Upper lobe of left lung (tissue), 6 donors: ENCODE data around the gene DNAJC4. TPM values are rescaled to one million over a fixed set of nuclear protein-coding genes. Genes with fewer than 3 reads are reported as not detected.
A peak's percentile ranks its signal among the peaks of the same experiment; 100 is the strongest.
"Not testable (repeated sequence)": the region's sequence is repeated elsewhere in the genome, so short reads cannot be mapped to it uniquely, and the experiment has no call there.

Experiments
- ATAC-seq, 2 donors: fragments of 200-7000 bp; cut with Tn5 transposase; one replicate each; pipeline ENCODE4 v1.9.1; 2022; ENCODE audit warnings: mild to moderate bottlenecking in 2 of 2, moderate library complexity in 2 of 2; ENCODE audit not compliant: low FRiP score in 2 of 2
- DNase-seq, 2 donors: peaks; one replicate each; pipeline ENCODE4 v3.0.0-alpha.2; 2019 to 2020
- H3K27ac ChIP-seq, 4 donors: fragments of 200-600 bp; sonication (generic); one replicate each; pipeline ENCODE4 v1.5.1; 2016 to 2019
- H3K27me3 ChIP-seq, 4 donors: fragments of 200-600 bp; sonication (generic); one replicate each; pipeline ENCODE4 v1.5.1; 2017 to 2019
- H3K36me3 ChIP-seq, 4 donors: fragments of 200-600 bp; sonication (generic); one replicate each; pipeline ENCODE4 v1.5.1; 2016 to 2019
- H3K4me1 ChIP-seq, 4 donors: fragments of 200-600 bp; sonication (generic); one replicate each; pipeline ENCODE4 v1.5.1; 2018 to 2019
- H3K4me3 ChIP-seq, 4 donors: fragments of 200-600 bp; sonication (generic); one replicate each; pipeline ENCODE4 v1.5.1; 2017 to 2019; ENCODE audit warnings: mild to moderate bottlenecking in 2 of 4, moderate library complexity in 1 of 4
- H3K9me3 ChIP-seq, 4 donors: fragments of 200-600 bp; sonication (generic); one replicate each; pipeline ENCODE4 v1.5.1; 2018 to 2019
- CTCF ChIP-seq, 6 experiments: fragments of 450-650 bp in 4 of 6; fragments of 200-600 bp in 2 of 6; sonication (generic) in 2 of 6; IDR thresholded peaks; one replicate each; pipeline ENCODE4 v1.5.1; 2016 to 2019; ENCODE audit warnings: antibody characterized with exemption in 6 of 6
- EP300 ChIP-seq, 4 donors: sonication (generic); formaldehyde crosslinking; IDR thresholded peaks; one replicate each; pipeline ENCODE4 v1.5.1; 2017; ENCODE audit warnings: antibody characterized with exemption in 4 of 4, control low read depth in 2 of 4
- POLR2A ChIP-seq, 4 donors: fragments of 450-650 bp; IDR thresholded peaks; one replicate each; pipeline ENCODE4 v1.5.1; 2016 to 2017; ENCODE audit warnings: antibody characterized with exemption in 4 of 4, mild to moderate bottlenecking in 2 of 4
- POLR2AphosphoS5 ChIP-seq, 2 donors: sonication (generic); formaldehyde crosslinking; IDR thresholded peaks; one replicate each; pipeline ENCODE4 v1.5.1; 2017; ENCODE audit warnings: antibody characterized with exemption in 2 of 2
- WGBS, 2 donors: methylation state at CpG; one replicate each; pipeline ENCODE4 v1.1.5; 2017 to 2018; 5-methylcytosine and 5-hydroxymethylcytosine counted together
- total RNA-seq, 6 donors: library from RNA; depleted of rRNA in 4 of 6; stranded (reverse); fragments of >200 nt in 4 of 6; gene quantifications; one replicate each; pipeline versions ENCODE4 v1.1.0 to v1.2.1, GENCODE V29; 2016 to 2021
- donor health status: DM: no; HTN: no; CAD: no; lungs with moderate emphysema.
- donor health status: DM: no; HTN: yes; CAD: no; lungs with severe emphysema.

The DNAJC4 gene
- total RNA-seq, 6 donors from 2014 or later: 25.0 to 52.0 (median 39.2) TPM

- H3K4me1 ChIP-seq: peaks cover 39 to 56% (median 46%) of the 10 kb centered on the region in 4 donors
- TF ChIP-seq EP300 (IDR thresholded peaks at IDR 0.05) (no peak), POLR2AphosphoS5 (IDR thresholded peaks at IDR 0.05) (peak; percentile 33 to 44)
- DNase-seq (peak; percentile 72 to 78), ATAC-seq (peak in 1 of 2 donors; percentile 29)
- H3K4me3 ChIP-seq: peak overlapping the region; percentile 64 to 79 (median 70)
- peaks cover 0 to 13% (median 10%) of the 10 kb centered on the region in 4 donors for H3K36me3 ChIP-seq
- no peaks in the 10 kb centered on the region for H3K9me3 ChIP-seq
- H3K27me3 ChIP-seq: no peaks in the 10 kb centered on the region
- 2% methylated on average over 18 to 37 of the region's 46 CpGs for WGBS, 2 donors
- peak overlapping the region; percentile 73 to 91 (median 82) for H3K27ac ChIP-seq
Measured at GRCh38 chr11:64245797-64246620, 15.7 kb downstream of the DNAJC4 start.

GRCh38 chr11:64246621-64246870, 16.2 kb downstream of the DNAJC4 start:
- H3K9me3 ChIP-seq, H3K27me3 ChIP-seq, ATAC-seq, DNase-seq: not testable (repeated sequence)
- peaks cover 40 to 58% (median 48%) of the 10 kb centered on the region in 4 donors for H3K4me1 ChIP-seq
- H3K4me3 ChIP-seq: peak overlapping the region; percentile 64 to 79 (median 70)
- no CpG with 5 or more reads among the region's 43 CpGs for WGBS, 2 donors
- H3K36me3 ChIP-seq: peaks cover 0 to 13% (median 10%) of the 10 kb centered on the region in 4 donors
- H3K27ac ChIP-seq: peak overlapping the region in 3 of 4 donors; percentile 80 to 91 (median 81)
- peak in 1 of 6 experiments; percentile 16 for TF ChIP-seq CTCF (IDR thresholded peaks at IDR 0.05)

DNA sequence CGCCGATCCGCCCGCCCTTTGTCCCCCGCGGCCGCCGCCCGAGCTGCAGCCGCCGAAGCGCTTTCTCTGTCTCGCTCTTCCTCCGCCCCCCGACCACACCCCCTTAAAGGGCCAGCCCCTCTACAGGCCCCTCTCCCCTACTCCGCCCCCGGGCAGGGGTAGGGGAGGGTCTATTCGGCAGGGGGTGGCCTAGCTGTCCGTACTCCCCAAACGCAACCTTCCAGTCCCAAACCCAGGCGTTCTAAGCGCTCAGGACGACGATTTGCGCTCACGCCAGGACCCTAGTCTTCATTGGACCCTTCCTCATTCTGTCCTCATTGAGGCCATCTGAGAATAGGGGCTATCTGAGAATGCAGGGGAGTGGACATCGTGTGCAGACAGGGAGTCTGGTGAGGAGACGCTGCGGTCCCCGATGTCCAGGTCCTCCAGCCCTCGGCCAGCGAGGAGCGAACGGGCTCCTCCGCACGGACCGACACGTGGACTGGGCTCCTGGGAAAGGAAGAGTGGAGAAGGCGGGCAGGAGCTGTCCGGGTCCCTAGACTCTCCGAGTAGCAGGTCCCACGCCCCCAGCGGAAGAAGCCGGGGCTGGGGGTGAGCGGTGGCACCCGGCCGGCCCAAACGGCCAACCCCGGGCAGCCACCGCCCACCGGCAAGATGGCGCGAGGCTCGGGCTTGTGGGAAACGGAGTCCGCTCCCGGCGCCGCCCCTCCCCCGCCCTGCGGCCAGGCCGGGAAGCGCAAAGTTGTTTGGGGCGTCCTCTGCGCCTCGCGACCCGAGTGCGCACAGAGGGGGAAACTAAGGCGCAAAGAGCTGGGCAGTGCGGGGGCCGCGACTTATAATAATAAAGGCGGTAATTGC, 16.8 kb downstream of the DNAJC4 start, which contains the start of gene PPP1R14B:
Gene PPP1R14B, minus strand, starts transcription at position 73 of the 858 bp plus-strand sequence. CDS start 270 bp downstream, outside the sequence.
- Histone ChIP-seq H3K9me3 (no peaks in the 10 kb centered on the region), H3K27me3 (no peaks in the 10 kb centered on the region), H3K4me1 (peaks cover 40 to 58% (median 48%) of the 10 kb centered on the region in 4 donors), H3K27ac (peak within 1 kb of the TSS; percentile 80 to 91 (median 84)), H3K36me3 (peaks cover 0 to 13% (median 10%) of the 10 kb centered on the region in 4 donors), H3K4me3 (peak within 1 kb of the TSS; percentile 69 to 79 (median 72))
- DNase-seq (peak; percentile 92 to 98), ATAC-seq (peak; percentile 74 to 86)
- TF ChIP-seq EP300 (IDR thresholded peaks at IDR 0.05) (no peak), CTCF (IDR thresholded peaks at IDR 0.05) (peak in 5 of 6 experiments; percentile 16 to 52 (median 42)), POLR2AphosphoS5 (IDR thresholded peaks at IDR 0.05) (peak; percentile 24 to 62), POLR2A (IDR thresholded peaks at IDR 0.05) (peak in 1 of 4 donors; percentile 48)
- 0 to 3% methylated on average over 16 to 56 of the region's 74 CpGs for WGBS, 2 donors

GRCh38 chr11:64247729-64248531, 17.6 kb downstream of the DNAJC4 start:
- no peak for TF ChIP-seq POLR2AphosphoS5 (IDR thresholded peaks at IDR 0.05)
- no peak for TF ChIP-seq POLR2A (IDR thresholded peaks at IDR 0.05)
- ATAC-seq: peak in 1 of 2 donors; percentile 1
- Histone ChIP-seq H3K9me3 (no peaks in the 10 kb centered on the region), H3K36me3 (peaks cover 0 to 13% (median 10%) of the 10 kb centered on the region in 4 donors), H3K4me3 (peak overlapping the region; percentile 69 to 79 (median 72)), H3K27ac (peak overlapping the region; percentile 80 to 91 (median 84)), H3K4me1 (peaks cover 40 to 58% (median 48%) of the 10 kb centered on the region in 4 donors), H3K27me3 (no peaks in the 10 kb centered on the region)
- DNase-seq: no peak
- WGBS, 2 donors: 36 to 46% methylated on average over 30 to 31 of the region's 31 CpGs

GRCh38 chr11:64248578-64248977, 18.2 kb downstream of the DNAJC4 start:
- 58 to 87% methylated on average over 3 to 7 of the region's 7 CpGs for WGBS, 2 donors
- no peak overlapping the region for H3K4me3 ChIP-seq
- H3K4me1 ChIP-seq: peaks cover 41 to 61% (median 47%) of the 10 kb centered on the region in 4 donors
- H3K27ac ChIP-seq: no peak overlapping the region
- H3K36me3 ChIP-seq: peaks cover 0 to 8% (median 7%) of the 10 kb centered on the region in 4 donors
- no peaks in the 10 kb centered on the region for H3K9me3 ChIP-seq
- no peaks in the 10 kb centered on the region for H3K27me3 ChIP-seq
- ATAC-seq (no peak), DNase-seq (no peak)
- TF ChIP-seq CTCF (IDR thresholded peaks at IDR 0.05): no peak
- no peak for TF ChIP-seq POLR2AphosphoS5 (IDR thresholded peaks at IDR 0.05)
- TF ChIP-seq POLR2A (IDR thresholded peaks at IDR 0.05): no peak
- no peak for TF ChIP-seq EP300 (IDR thresholded peaks at IDR 0.05)
